Smooth muscle cell (in vitro differentiated cells): Measurements from ENCODE around the gene GGT7. TPM values are rescaled to one million over a fixed set of nuclear protein-coding genes. Genes with fewer than 3 reads are reported as not detected.

Experiments used
- DNase-seq: peaks from one replicate; lab custom pipeline; 2025; ENCODE audit not compliant: unreplicated experiment; lab: John Stamatoyannopoulos, UW
- H2AFZ ChIP-seq: fragments of 200-600 bp; sonication (generic); 2 replicates; pipeline ENCODE4 v1.6.0; 2016; ENCODE audit warnings: antibody characterized with exemption, low read depth, mild to moderate bottlenecking
- H3F3A ChIP-seq: fragments of 200-600 bp; sonication (generic); 2 replicates; pipeline ENCODE4 v1.6.0; 2017; ENCODE audit warnings: antibody characterized with exemption, low read depth
- H3K27ac ChIP-seq: fragments of 200-600 bp; sonication (generic); 2 replicates; pipeline ENCODE4 v1.5.1; 2016; ENCODE audit warnings: low read depth, mild to moderate bottlenecking
- H3K27me3 ChIP-seq: fragments of 200-600 bp; sonication (generic); 2 replicates; pipeline ENCODE4 v1.6.1; 2016; ENCODE audit warnings: low read depth, mild to moderate bottlenecking
- H3K36me3 ChIP-seq: fragments of 200-600 bp; sonication (generic); 2 replicates; pipeline ENCODE4 v1.5.1; 2016; ENCODE audit warnings: low read depth
- H3K4me1 ChIP-seq: fragments of 200-600 bp; sonication (generic); 2 replicates; pipeline ENCODE4 v1.5.1; 2016; ENCODE audit warnings: low read depth
- H3K4me2 ChIP-seq: fragments of 200-600 bp; sonication (generic); 2 replicates; pipeline ENCODE4 v1.6.0; 2016; ENCODE audit warnings: mild to moderate bottlenecking
- H3K4me3 ChIP-seq: fragments of 200-600 bp; sonication (generic); 2 replicates; pipeline ENCODE4 v1.5.1; 2016; ENCODE audit warnings: mild to moderate bottlenecking
- H3K79me2 ChIP-seq: fragments of 200-600 bp; sonication (generic); 2 replicates; pipeline ENCODE4 v1.6.0; 2016; ENCODE audit warnings: low read depth, mild to moderate bottlenecking
- H3K9ac ChIP-seq: fragments of 200-600 bp; sonication (generic); 2 replicates; pipeline ENCODE4 v1.6.0; 2016; ENCODE audit warnings: low read depth
- H3K9me3 ChIP-seq: fragments of 200-600 bp; sonication (generic); replicated peaks from 2 replicates; pipeline ENCODE4 v1.5.1; 2016; ENCODE audit warnings: low read depth
- H4K20me1 ChIP-seq: fragments of 200-600 bp; sonication (generic); 2 replicates; pipeline ENCODE4 v1.6.0; 2016; ENCODE audit warnings: low read depth
- WGBS: methylation state at CpG from one replicate; pipeline ENCODE4 v1.1.7; 2016; ENCODE audit warnings: low lambda C conversion rate; 5-methylcytosine and 5-hydroxymethylcytosine counted together
- polyA plus RNA-seq: library from polyadenylated mRNA; unstranded; fragments of >200 nt; fragmentation: Nextera tagmentation; extraction: Ambion mirVana; gene quantifications from 2 replicates; pipeline ENCODE4 v1.2.1, GENCODE V29; 2016
- total RNA-seq: library from RNA; depleted of rRNA; stranded (reverse); fragments of >200 nt; gene quantifications from 2 replicates; pipeline ENCODE4 v1.2.3, GENCODE V29; 2014
- TF ChIP-seq, protein P1 (sequence below): fragments of 200-600 bp; sonication (generic); IDR thresholded peaks from 2 replicates; pipeline ENCODE4 v1.5.1; 2017; ENCODE audit warnings: borderline replicate concordance, mild to moderate bottlenecking, antibody characterized with exemption; ENCODE audit not compliant: insufficient read depth, poor library complexity, severe bottlenecking

The GGT7 gene
- total and polyA plus RNA-seq, 2 experiments from 2014 or later: 4.0 to 15.2 TPM

DNA sequence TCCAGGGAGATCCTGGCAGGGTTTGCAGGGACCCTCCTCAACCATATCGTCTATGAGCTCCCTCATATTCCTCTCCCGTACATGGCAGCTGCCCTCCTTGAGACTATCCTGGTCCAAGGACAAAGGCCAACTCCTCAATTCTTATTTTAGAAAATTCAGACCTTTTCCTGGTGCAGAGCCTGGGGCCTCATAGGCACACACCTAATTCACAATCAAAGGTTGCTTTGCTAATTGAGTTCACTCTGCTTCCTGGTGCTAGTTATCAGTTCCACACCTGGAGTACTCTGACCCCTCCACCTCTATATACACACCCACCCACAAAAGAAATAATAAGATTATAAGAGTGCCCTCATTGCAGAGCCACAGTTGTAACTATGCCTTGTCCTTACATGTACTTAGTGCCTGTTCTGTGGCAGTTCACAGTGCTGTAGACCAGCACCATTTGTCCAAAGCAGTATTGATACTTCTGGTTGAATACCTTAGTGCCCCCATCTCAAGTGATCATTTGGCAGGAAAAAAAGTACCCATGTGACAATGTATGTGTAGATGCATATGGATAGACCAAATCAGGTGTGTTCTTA lies 44.2 kb upstream of the GGT7 start:
- H3K79me2 ChIP-seq: no peaks in the 10 kb centered on the region
- H4K20me1 ChIP-seq: no peaks in the 10 kb centered on the region
- no peak overlapping the region for H3K27ac ChIP-seq
- no peaks in the 10 kb centered on the region for H3K36me3 ChIP-seq
- TF ChIP-seq, protein P1, sequence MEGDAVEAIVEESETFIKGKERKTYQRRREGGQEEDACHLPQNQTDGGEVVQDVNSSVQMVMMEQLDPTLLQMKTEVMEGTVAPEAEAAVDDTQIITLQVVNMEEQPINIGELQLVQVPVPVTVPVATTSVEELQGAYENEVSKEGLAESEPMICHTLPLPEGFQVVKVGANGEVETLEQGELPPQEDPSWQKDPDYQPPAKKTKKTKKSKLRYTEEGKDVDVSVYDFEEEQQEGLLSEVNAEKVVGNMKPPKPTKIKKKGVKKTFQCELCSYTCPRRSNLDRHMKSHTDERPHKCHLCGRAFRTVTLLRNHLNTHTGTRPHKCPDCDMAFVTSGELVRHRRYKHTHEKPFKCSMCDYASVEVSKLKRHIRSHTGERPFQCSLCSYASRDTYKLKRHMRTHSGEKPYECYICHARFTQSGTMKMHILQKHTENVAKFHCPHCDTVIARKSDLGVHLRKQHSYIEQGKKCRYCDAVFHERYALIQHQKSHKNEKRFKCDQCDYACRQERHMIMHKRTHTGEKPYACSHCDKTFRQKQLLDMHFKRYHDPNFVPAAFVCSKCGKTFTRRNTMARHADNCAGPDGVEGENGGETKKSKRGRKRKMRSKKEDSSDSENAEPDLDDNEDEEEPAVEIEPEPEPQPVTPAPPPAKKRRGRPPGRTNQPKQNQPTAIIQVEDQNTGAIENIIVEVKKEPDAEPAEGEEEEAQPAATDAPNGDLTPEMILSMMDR: no peak
- no peak for DNase-seq
- 94% methylated on average over 2 of the region's 2 CpGs for WGBS
- no peak overlapping the region for H3K9ac ChIP-seq
- H3K4me1 ChIP-seq: no peaks in the 10 kb centered on the region
- H3K27me3 ChIP-seq: no peaks in the 10 kb centered on the region
- H3K4me2 ChIP-seq: no peak overlapping the region
- H2AFZ ChIP-seq: no peak overlapping the region
- H3K4me3 ChIP-seq: no peak overlapping the region
- no peaks in the 10 kb centered on the region for H3K9me3 ChIP-seq
- H3F3A ChIP-seq: no peaks in the 10 kb centered on the region

- no peaks in the 10 kb centered on the region for H3F3A ChIP-seq
- H3K9ac ChIP-seq: no peak overlapping the region
- no peak overlapping the region for H2AFZ ChIP-seq
- H3K4me1 ChIP-seq: no peaks in the 10 kb centered on the region
- no peaks in the 10 kb centered on the region for H3K79me2 ChIP-seq
- no peaks in the 10 kb centered on the region for H3K27me3 ChIP-seq
- WGBS: 91% methylated on average over 4 of the region's 4 CpGs
- H4K20me1 ChIP-seq: no peaks in the 10 kb centered on the region
- no peak for DNase-seq
- TF ChIP-seq, protein P1: no peak
- no peaks in the 10 kb centered on the region for H3K36me3 ChIP-seq
- no peak overlapping the region for H3K4me3 ChIP-seq
- H3K4me2 ChIP-seq: no peak overlapping the region
- no peak overlapping the region for H3K27ac ChIP-seq
- H3K9me3 ChIP-seq: no peaks in the 10 kb centered on the region
These were observed 43.2 kb upstream of the GGT7 start for GRCh38 chr20:34915749-34916455.

- H3K9ac ChIP-seq: no peak overlapping the region
- 99% methylated on average over 4 of the region's 4 CpGs for WGBS
- no peak overlapping the region for H2AFZ ChIP-seq
- H4K20me1 ChIP-seq: peaks cover 2% of the 10 kb centered on the region
- H3K4me1 ChIP-seq: no peaks in the 10 kb centered on the region
- TF ChIP-seq, protein P1: no peak
- H3K36me3 ChIP-seq: no peaks in the 10 kb centered on the region
- H3K27me3 ChIP-seq: no peaks in the 10 kb centered on the region
- H3K9me3 ChIP-seq: no peaks in the 10 kb centered on the region
- DNase-seq: no peak
- no peaks in the 10 kb centered on the region for H3F3A ChIP-seq
- H3K79me2 ChIP-seq: no peaks in the 10 kb centered on the region
- H3K27ac ChIP-seq: no peak overlapping the region
- no peak overlapping the region for H3K4me3 ChIP-seq
- no peak overlapping the region for H3K4me2 ChIP-seq
These were observed 42.5 kb upstream of the GGT7 start for GRCh38 chr20:34915131-34915530.
